WTC11 (cell line): ENCODE measurements around the gene CD300A.

Source experiments
- FOXK1 ChIP-seq: sonication (generic); formaldehyde crosslinking; IDR thresholded peaks from 2 replicates; pipeline ENCODE4 v1.8.0; 2022; ENCODE audit warnings: mild to moderate bottlenecking, moderate library complexity, missing genetic modification reagents
- JAZF1 ChIP-seq: fragments of 250-450 bp; sonication (Bioruptor Pico); IDR thresholded peaks from 2 replicates; pipeline ENCODE4 v1.9.0; 2021; ENCODE audit warnings: moderate library complexity, mild to moderate bottlenecking, inconsistent platforms
- NFYB ChIP-seq: sonication (generic); formaldehyde crosslinking; conservative IDR thresholded peaks from 2 replicates; pipeline ENCODE4 v1.8.0; 2022; ENCODE audit warnings: low read depth, missing genetic modification reagents
- ZNF138 ChIP-seq: sonication (generic); formaldehyde crosslinking; conservative IDR thresholded peaks from 2 replicates; pipeline ENCODE4 v1.8.1; 2022; ENCODE audit warnings: mild to moderate bottlenecking, moderate library complexity, missing genetic modification reagents
- ZNF263 ChIP-seq: sonication (generic); formaldehyde crosslinking; IDR thresholded peaks from 2 replicates; pipeline ENCODE4 v1.8.1; 2022; ENCODE audit warnings: low read depth, mild to moderate bottlenecking, moderate library complexity, missing genetic modification reagents
- TF ChIP-seq, protein P1 (sequence below): fragments of 200-600 bp; IDR thresholded peaks from 2 replicates; pipeline ENCODE4 v1.8.0; 2022; ENCODE audit warnings: antibody characterized with exemption
- TF ChIP-seq, protein P2 (sequence below): fragments of 250-450 bp; sonication (Bioruptor Pico); IDR thresholded peaks from 2 replicates; pipeline ENCODE4 v1.9.0; 2021; ENCODE audit warnings: mild to moderate bottlenecking
- TF ChIP-seq, protein P3 (sequence below): sonication (generic); formaldehyde crosslinking; IDR thresholded peaks from 2 replicates; pipeline ENCODE4 v1.8.0; 2023; ENCODE audit warnings: missing genetic modification reagents
- TF ChIP-seq, protein P4 (sequence below): sonication (generic); formaldehyde crosslinking; IDR thresholded peaks from 2 replicates; pipeline ENCODE4 v1.8.1; 2022; ENCODE audit warnings: low read depth, mild to moderate bottlenecking, moderate library complexity, missing genetic modification reagents, borderline replicate concordance
- TF ChIP-seq, protein P5 (sequence below): sonication (generic); formaldehyde crosslinking; IDR thresholded peaks from 2 replicates; pipeline ENCODE4 v1.8.0; 2022; ENCODE audit warnings: mild to moderate bottlenecking, missing genetic modification reagents
- TF ChIP-seq, protein P6 (sequence below): fragments of 250-450 bp; sonication (Bioruptor Pico); IDR thresholded peaks from 2 replicates; pipeline ENCODE4 v1.9.0; 2021; ENCODE audit warnings: mild to moderate bottlenecking

DNA sequence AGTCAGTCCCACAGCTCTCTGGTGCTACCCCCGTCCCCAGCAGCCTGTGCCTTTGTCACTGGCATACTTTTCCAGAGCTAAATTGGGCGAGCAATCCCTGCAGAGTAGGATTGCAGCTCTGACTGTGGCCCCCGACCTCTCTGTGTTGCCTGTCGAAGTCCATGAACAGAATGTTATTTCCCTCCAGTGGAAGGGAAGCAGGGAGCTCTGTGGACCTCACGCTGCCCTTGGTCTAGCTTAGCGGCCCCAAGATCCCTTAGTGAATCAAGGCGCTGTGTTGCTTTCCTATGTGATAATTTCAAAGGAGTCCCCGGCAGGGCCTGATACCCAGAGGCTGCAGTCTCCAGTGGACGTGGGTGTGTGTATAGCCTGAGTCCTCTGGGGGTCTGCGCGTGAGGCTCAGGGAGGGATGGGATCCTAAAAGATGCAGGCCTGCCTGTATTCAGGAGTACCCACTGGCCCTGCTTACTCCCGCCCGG is 15.5 kb upstream of the CD300A start:
- TF ChIP-seq ZNF138: no peak
- no peak for TF ChIP-seq NFYB (CRISPR knock-in tag)
- TF ChIP-seq ZNF263 (CRISPR knock-in tag): no peak
- TF ChIP-seq, protein P1, sequence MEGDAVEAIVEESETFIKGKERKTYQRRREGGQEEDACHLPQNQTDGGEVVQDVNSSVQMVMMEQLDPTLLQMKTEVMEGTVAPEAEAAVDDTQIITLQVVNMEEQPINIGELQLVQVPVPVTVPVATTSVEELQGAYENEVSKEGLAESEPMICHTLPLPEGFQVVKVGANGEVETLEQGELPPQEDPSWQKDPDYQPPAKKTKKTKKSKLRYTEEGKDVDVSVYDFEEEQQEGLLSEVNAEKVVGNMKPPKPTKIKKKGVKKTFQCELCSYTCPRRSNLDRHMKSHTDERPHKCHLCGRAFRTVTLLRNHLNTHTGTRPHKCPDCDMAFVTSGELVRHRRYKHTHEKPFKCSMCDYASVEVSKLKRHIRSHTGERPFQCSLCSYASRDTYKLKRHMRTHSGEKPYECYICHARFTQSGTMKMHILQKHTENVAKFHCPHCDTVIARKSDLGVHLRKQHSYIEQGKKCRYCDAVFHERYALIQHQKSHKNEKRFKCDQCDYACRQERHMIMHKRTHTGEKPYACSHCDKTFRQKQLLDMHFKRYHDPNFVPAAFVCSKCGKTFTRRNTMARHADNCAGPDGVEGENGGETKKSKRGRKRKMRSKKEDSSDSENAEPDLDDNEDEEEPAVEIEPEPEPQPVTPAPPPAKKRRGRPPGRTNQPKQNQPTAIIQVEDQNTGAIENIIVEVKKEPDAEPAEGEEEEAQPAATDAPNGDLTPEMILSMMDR: no peak
- TF ChIP-seq, protein P2, sequence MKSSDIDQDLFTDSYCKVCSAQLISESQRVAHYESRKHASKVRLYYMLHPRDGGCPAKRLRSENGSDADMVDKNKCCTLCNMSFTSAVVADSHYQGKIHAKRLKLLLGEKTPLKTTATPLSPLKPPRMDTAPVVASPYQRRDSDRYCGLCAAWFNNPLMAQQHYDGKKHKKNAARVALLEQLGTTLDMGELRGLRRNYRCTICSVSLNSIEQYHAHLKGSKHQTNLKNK (CRISPR knock-in tag): no peak
- no peak for TF ChIP-seq JAZF1 (CRISPR knock-in tag)
- TF ChIP-seq, protein P3, sequence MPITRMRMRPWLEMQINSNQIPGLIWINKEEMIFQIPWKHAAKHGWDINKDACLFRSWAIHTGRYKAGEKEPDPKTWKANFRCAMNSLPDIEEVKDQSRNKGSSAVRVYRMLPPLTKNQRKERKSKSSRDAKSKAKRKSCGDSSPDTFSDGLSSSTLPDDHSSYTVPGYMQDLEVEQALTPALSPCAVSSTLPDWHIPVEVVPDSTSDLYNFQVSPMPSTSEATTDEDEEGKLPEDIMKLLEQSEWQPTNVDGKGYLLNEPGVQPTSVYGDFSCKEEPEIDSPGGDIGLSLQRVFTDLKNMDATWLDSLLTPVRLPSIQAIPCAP (CRISPR knock-in tag): no peak
- no peak for TF ChIP-seq FOXK1
- TF ChIP-seq, protein P4, sequence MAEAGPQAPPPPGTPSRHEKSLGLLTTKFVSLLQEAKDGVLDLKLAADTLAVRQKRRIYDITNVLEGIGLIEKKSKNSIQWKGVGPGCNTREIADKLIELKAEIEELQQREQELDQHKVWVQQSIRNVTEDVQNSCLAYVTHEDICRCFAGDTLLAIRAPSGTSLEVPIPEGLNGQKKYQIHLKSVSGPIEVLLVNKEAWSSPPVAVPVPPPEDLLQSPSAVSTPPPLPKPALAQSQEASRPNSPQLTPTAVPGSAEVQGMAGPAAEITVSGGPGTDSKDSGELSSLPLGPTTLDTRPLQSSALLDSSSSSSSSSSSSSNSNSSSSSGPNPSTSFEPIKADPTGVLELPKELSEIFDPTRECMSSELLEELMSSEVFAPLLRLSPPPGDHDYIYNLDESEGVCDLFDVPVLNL (CRISPR knock-in tag): no peak
- TF ChIP-seq, protein P5, sequence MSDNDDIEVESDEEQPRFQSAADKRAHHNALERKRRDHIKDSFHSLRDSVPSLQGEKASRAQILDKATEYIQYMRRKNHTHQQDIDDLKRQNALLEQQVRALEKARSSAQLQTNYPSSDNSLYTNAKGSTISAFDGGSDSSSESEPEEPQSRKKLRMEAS (CRISPR knock-in tag): no peak
- TF ChIP-seq, protein P6, sequence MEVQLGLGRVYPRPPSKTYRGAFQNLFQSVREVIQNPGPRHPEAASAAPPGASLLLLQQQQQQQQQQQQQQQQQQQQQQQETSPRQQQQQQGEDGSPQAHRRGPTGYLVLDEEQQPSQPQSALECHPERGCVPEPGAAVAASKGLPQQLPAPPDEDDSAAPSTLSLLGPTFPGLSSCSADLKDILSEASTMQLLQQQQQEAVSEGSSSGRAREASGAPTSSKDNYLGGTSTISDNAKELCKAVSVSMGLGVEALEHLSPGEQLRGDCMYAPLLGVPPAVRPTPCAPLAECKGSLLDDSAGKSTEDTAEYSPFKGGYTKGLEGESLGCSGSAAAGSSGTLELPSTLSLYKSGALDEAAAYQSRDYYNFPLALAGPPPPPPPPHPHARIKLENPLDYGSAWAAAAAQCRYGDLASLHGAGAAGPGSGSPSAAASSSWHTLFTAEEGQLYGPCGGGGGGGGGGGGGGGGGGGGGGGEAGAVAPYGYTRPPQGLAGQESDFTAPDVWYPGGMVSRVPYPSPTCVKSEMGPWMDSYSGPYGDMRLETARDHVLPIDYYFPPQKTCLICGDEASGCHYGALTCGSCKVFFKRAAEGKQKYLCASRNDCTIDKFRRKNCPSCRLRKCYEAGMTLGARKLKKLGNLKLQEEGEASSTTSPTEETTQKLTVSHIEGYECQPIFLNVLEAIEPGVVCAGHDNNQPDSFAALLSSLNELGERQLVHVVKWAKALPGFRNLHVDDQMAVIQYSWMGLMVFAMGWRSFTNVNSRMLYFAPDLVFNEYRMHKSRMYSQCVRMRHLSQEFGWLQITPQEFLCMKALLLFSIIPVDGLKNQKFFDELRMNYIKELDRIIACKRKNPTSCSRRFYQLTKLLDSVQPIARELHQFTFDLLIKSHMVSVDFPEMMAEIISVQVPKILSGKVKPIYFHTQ (CRISPR knock-in tag): no peak
